ENCODE measurements around the gene CLPTM1. TPM values are rescaled to one million over a fixed set of nuclear protein-coding genes. Genes with fewer than 3 reads are reported as not detected.
A peak's percentile ranks its signal among the peaks of the same experiment; 100 is the strongest.

Gene CLPTM1
- total RNA-seq, 4 donors from 2014 or later: 41.7 to 76.3 (median 43.2) TPM

- TF ChIP-seq EP300 (IDR thresholded peaks at IDR 0.05) (no peak), POLR2AphosphoS5 (IDR thresholded peaks at IDR 0.05) (no peak), CTCF (IDR thresholded peaks at IDR 0.05) (no peak), POLR2A (IDR thresholded peaks at IDR 0.05) (no peak)
- no peaks in the 10 kb centered on the region for H3K9me3 ChIP-seq
- no peak for ATAC-seq
- no peaks in the 10 kb centered on the region for H3K36me3 ChIP-seq
- H3K27me3 ChIP-seq: peaks cover 1% of the 10 kb centered on the region
- no peak overlapping the region for H3K4me3 ChIP-seq
- 82 to 89% methylated on average over 2 to 3 of the region's 4 CpGs for WGBS, 2 donors (ENCODE audit: low coverage in 1 of 2)
- H3K27ac ChIP-seq: no peak overlapping the region
- H3K4me1 ChIP-seq: peaks cover 0 to 13% (median 3%) of the 10 kb centered on the region in 3 donors
These were observed 23.6 kb upstream of the CLPTM1 start for GRCh38 chr19:44931541-44931940.

- 80 to 89% methylated on average over 1 to 3 of the region's 5 CpGs for WGBS, 2 donors (ENCODE audit: low coverage in 1 of 2)
- ATAC-seq: no peak
- TF ChIP-seq POLR2AphosphoS5 (IDR thresholded peaks at IDR 0.05) (no peak), CTCF (IDR thresholded peaks at IDR 0.05) (no peak), POLR2A (IDR thresholded peaks at IDR 0.05) (no peak), EP300 (IDR thresholded peaks at IDR 0.05) (no peak)
These were observed 15.5 kb upstream of the CLPTM1 start for GRCh38 chr19:44939668-44940067.

GRCh38 chr19:44942067-44942571, 13.1 kb upstream of the CLPTM1 start, which contains the start of gene APOC4:
APOC4 (plus strand) TSS chr19:44942237; CDS start chr19:44942278, 41 bp downstream.
- ATAC-seq: no peak
- H3K9me3 ChIP-seq: no peaks in the 10 kb centered on the region
- no peaks in the 10 kb centered on the region for H3K4me1 ChIP-seq
- no peak within 1 kb of the TSS for H3K4me3 ChIP-seq
- H3K27ac ChIP-seq: no peak within 1 kb of the TSS
- WGBS, 2 donors (ENCODE audit: low coverage in 1 of 2): 100% methylated on average over 5 of the region's 14 CpGs; no CpG with 5 or more reads in 1 of the 2 donors
- no peaks in the 10 kb centered on the region for H3K27me3 ChIP-seq
- TF ChIP-seq EP300 (IDR thresholded peaks at IDR 0.05) (no peak), POLR2A (IDR thresholded peaks at IDR 0.05) (no peak), CTCF (IDR thresholded peaks at IDR 0.05) (no peak), POLR2AphosphoS5 (IDR thresholded peaks at IDR 0.05) (no peak)
- H3K36me3 ChIP-seq: no peaks in the 10 kb centered on the region

More at GRCh38 chr19:44939668-44940067, 15.5 kb upstream of the CLPTM1 start:
- Histone ChIP-seq H3K27ac (no peak overlapping the region), H3K36me3 (no peaks in the 10 kb centered on the region), H3K4me1 (no peaks in the 10 kb centered on the region), H3K4me3 (no peak overlapping the region), H3K9me3 (no peaks in the 10 kb centered on the region), H3K27me3 (no peaks in the 10 kb centered on the region)

- TF ChIP-seq EP300 (IDR thresholded peaks at IDR 0.05) (no peak), CTCF (IDR thresholded peaks at IDR 0.05) (no peak)
- Histone ChIP-seq H3K27me3 (no peaks in the 10 kb centered on the region), H3K4me1 (no peaks in the 10 kb centered on the region), H3K36me3 (no peaks in the 10 kb centered on the region), H3K9me3 (no peaks in the 10 kb centered on the region), H3K27ac (no peak overlapping the region), H3K4me3 (no peak overlapping the region)
- ATAC-seq: peak; percentile 48
- WGBS, 2 donors (ENCODE audit: low coverage in 1 of 2): 59 to 100% methylated on average over 2 to 10 of the region's 10 CpGs
These were observed 11.4 kb upstream of the CLPTM1 start for GRCh38 chr19:44943801-44944249.

GRCh38 chr19:44947041-44947581, 8.1 kb upstream of the CLPTM1 start:
- Histone ChIP-seq H3K4me1 (peaks cover 0 to 13% (median 5%) of the 10 kb centered on the region in 3 donors), H3K4me3 (no peak overlapping the region), H3K36me3 (peaks cover 0 to 19% of the 10 kb centered on the region in 2 donors), H3K27me3 (no peaks in the 10 kb centered on the region), H3K27ac (no peak overlapping the region), H3K9me3 (no peaks in the 10 kb centered on the region)
- 83 to 84% methylated on average over 9 to 11 of the region's 13 CpGs for WGBS, 2 donors (ENCODE audit: low coverage in 1 of 2)
- ATAC-seq: no peak
- no peak for TF ChIP-seq CTCF (IDR thresholded peaks at IDR 0.05)
- TF ChIP-seq EP300 (IDR thresholded peaks at IDR 0.05): no peak
- no peak for TF ChIP-seq POLR2AphosphoS5 (IDR thresholded peaks at IDR 0.05)
